Memory B cell (primary cell): ENCODE results near the gene EYS.
"Not testable (repeated sequence)": the region's sequence is repeated elsewhere in the genome, so short reads cannot be mapped to it uniquely, and the experiment has no call there.

Source experiments
- ATAC-seq: fragments of 150-1000 bp; cut with Tn5 transposase; 2 replicates; pipeline ENCODE4 v1.10.0; 2021; ENCODE audit warnings: low read depth, mild to moderate bottlenecking, moderate library complexity
- DNase-seq, 2 donors: peaks; one replicate each; pipeline ENCODE4 v3.0.0; 2022; ENCODE audit warnings: low spot score in 2 of 2
- H3K27ac Mint-ChIP-seq: one replicate; pipeline ENCODE4 v1.8.0; 2022; ENCODE audit warnings: mild to moderate bottlenecking, moderate library complexity, mixed read lengths
- H3K27me3 Mint-ChIP-seq: one replicate; pipeline ENCODE4 v1.8.0; 2022; ENCODE audit warnings: mixed read lengths
- H3K36me3 Mint-ChIP-seq: one replicate; pipeline ENCODE4 v1.8.0; 2022; ENCODE audit warnings: mild to moderate bottlenecking, mixed read lengths
- H3K4me1 Mint-ChIP-seq: one replicate; pipeline ENCODE4 v1.8.0; 2022; ENCODE audit warnings: mixed read lengths
- H3K4me3 Mint-ChIP-seq: one replicate; pipeline ENCODE4 v1.8.0; 2022; ENCODE audit warnings: mild to moderate bottlenecking, moderate library complexity, mixed read lengths
- H3K9me3 Mint-ChIP-seq: one replicate; pipeline ENCODE4 v1.8.0; 2022; ENCODE audit warnings: mixed read lengths

Gene EYS

GRCh38 chr6:64479134-64479533, 1227.9 kb downstream of the EYS start:
- H3K9me3 Mint-ChIP-seq: peaks cover 2% of the 10 kb centered on the region
- H3K4me3 Mint-ChIP-seq: no peak overlapping the region
- DNase-seq (no peak), ATAC-seq (no peak)
- H3K27ac Mint-ChIP-seq: no peak overlapping the region
- H3K4me1 Mint-ChIP-seq: no peaks in the 10 kb centered on the region
- no peaks in the 10 kb centered on the region for H3K27me3 Mint-ChIP-seq
- no peaks in the 10 kb centered on the region for H3K36me3 Mint-ChIP-seq

GRCh38 chr6:64477391-64477790, 1229.6 kb downstream of the EYS start:
- Mint-ChIP-seq H3K27me3 (no peaks in the 10 kb centered on the region), H3K9me3 (peaks cover 2% of the 10 kb centered on the region)
- DNase-seq: no peak

GRCh38 chr6:64476935-64477334, 1230.1 kb downstream of the EYS start:
- H3K36me3 Mint-ChIP-seq: no peaks in the 10 kb centered on the region
- ATAC-seq: no peak

More at GRCh38 chr6:64477391-64477790, 1229.6 kb downstream of the EYS start:
- ATAC-seq: no peak
- no peaks in the 10 kb centered on the region for H3K4me1 Mint-ChIP-seq
- no peak overlapping the region for H3K27ac Mint-ChIP-seq
- H3K36me3 Mint-ChIP-seq: no peaks in the 10 kb centered on the region
- no peak overlapping the region for H3K4me3 Mint-ChIP-seq

GRCh38 chr6:64469405-64469804, 1237.6 kb downstream of the EYS start:
- H3K9me3 Mint-ChIP-seq, ATAC-seq, H3K4me1 Mint-ChIP-seq, H3K36me3 Mint-ChIP-seq, DNase-seq, H3K27me3 Mint-ChIP-seq, H3K27ac Mint-ChIP-seq, H3K4me3 Mint-ChIP-seq: not testable (repeated sequence)

More at GRCh38 chr6:64476935-64477334, 1230.1 kb downstream of the EYS start:
- no peak for DNase-seq
- H3K27me3 Mint-ChIP-seq: no peaks in the 10 kb centered on the region
- H3K9me3 Mint-ChIP-seq: peaks cover 2% of the 10 kb centered on the region
- no peak overlapping the region for H3K4me3 Mint-ChIP-seq
- H3K4me1 Mint-ChIP-seq: no peaks in the 10 kb centered on the region
- H3K27ac Mint-ChIP-seq: no peak overlapping the region

- no peak for ATAC-seq
- H3K36me3 Mint-ChIP-seq: no peaks in the 10 kb centered on the region
- H3K9me3 Mint-ChIP-seq: peaks cover 8% of the 10 kb centered on the region
- no peaks in the 10 kb centered on the region for H3K27me3 Mint-ChIP-seq
- no peaks in the 10 kb centered on the region for H3K4me1 Mint-ChIP-seq
- H3K27ac Mint-ChIP-seq: no peak overlapping the region
- no peak for DNase-seq
- H3K4me3 Mint-ChIP-seq: no peak overlapping the region
Measured at GRCh38 chr6:64467656-64468055, 1239.4 kb downstream of the EYS start.

- Mint-ChIP-seq H3K9me3 (peaks cover 4% of the 10 kb centered on the region), H3K27me3 (no peaks in the 10 kb centered on the region), H3K4me3 (no peak overlapping the region), H3K27ac (no peak overlapping the region), H3K4me1 (no peaks in the 10 kb centered on the region), H3K36me3 (no peaks in the 10 kb centered on the region)
- DNase-seq (no peak), ATAC-seq (no peak)
Measured at GRCh38 chr6:64459411-64459944, 1247.5 kb downstream of the EYS start.

- DNase-seq, H3K4me1 Mint-ChIP-seq, ATAC-seq, H3K27me3 Mint-ChIP-seq, H3K4me3 Mint-ChIP-seq, H3K36me3 Mint-ChIP-seq, H3K27ac Mint-ChIP-seq: not testable (repeated sequence)
- H3K9me3 Mint-ChIP-seq: peaks cover 12% of the 10 kb centered on the region
Measured at GRCh38 chr6:64448101-64448500, 1258.9 kb downstream of the EYS start.

GRCh38 chr6:64445038-64445437, 1262.0 kb downstream of the EYS start:
- Mint-ChIP-seq H3K27ac (no peak overlapping the region), H3K27me3 (no peaks in the 10 kb centered on the region), H3K4me3 (no peak overlapping the region), H3K4me1 (no peaks in the 10 kb centered on the region), H3K9me3 (peaks cover 8% of the 10 kb centered on the region), H3K36me3 (no peaks in the 10 kb centered on the region)
- DNase-seq (no peak), ATAC-seq (no peak)

- Mint-ChIP-seq H3K27ac (no peak overlapping the region), H3K4me3 (no peak overlapping the region), H3K36me3 (no peaks in the 10 kb centered on the region), H3K4me1 (no peaks in the 10 kb centered on the region), H3K27me3 (no peaks in the 10 kb centered on the region), H3K9me3 (no peaks in the 10 kb centered on the region)
- ATAC-seq: no peak
- DNase-seq: no peak
Measured at GRCh38 chr6:64439274-64439673, 1267.8 kb downstream of the EYS start.

- H3K36me3 Mint-ChIP-seq: no peaks in the 10 kb centered on the region
- no peaks in the 10 kb centered on the region for H3K9me3 Mint-ChIP-seq
- DNase-seq (no peak), ATAC-seq (no peak)
- no peak overlapping the region for H3K4me3 Mint-ChIP-seq
- no peak overlapping the region for H3K27ac Mint-ChIP-seq
- no peaks in the 10 kb centered on the region for H3K27me3 Mint-ChIP-seq
- H3K4me1 Mint-ChIP-seq: no peaks in the 10 kb centered on the region
Measured at GRCh38 chr6:64437996-64438395, 1269.0 kb downstream of the EYS start.

- ATAC-seq (no peak), DNase-seq (no peak)
- H3K4me1 Mint-ChIP-seq: no peaks in the 10 kb centered on the region
- no peak overlapping the region for H3K4me3 Mint-ChIP-seq
- H3K9me3 Mint-ChIP-seq: peaks cover 3% of the 10 kb centered on the region
- H3K27me3 Mint-ChIP-seq: no peaks in the 10 kb centered on the region
- no peaks in the 10 kb centered on the region for H3K36me3 Mint-ChIP-seq
- no peak overlapping the region for H3K27ac Mint-ChIP-seq
Measured at GRCh38 chr6:64429926-64430325, 1277.1 kb downstream of the EYS start.

- DNase-seq (no peak), ATAC-seq (no peak)
- Mint-ChIP-seq H3K27ac (no peak overlapping the region), H3K4me1 (no peaks in the 10 kb centered on the region), H3K36me3 (no peaks in the 10 kb centered on the region), H3K4me3 (no peak overlapping the region), H3K9me3 (peaks cover 5% of the 10 kb centered on the region), H3K27me3 (no peaks in the 10 kb centered on the region)
Measured at GRCh38 chr6:64428186-64428585, 1278.8 kb downstream of the EYS start.

- H3K27me3 Mint-ChIP-seq: no peaks in the 10 kb centered on the region
- no peak overlapping the region for H3K27ac Mint-ChIP-seq
- H3K36me3 Mint-ChIP-seq: no peaks in the 10 kb centered on the region
- DNase-seq: no peak
- H3K4me3 Mint-ChIP-seq: no peak overlapping the region
- no peaks in the 10 kb centered on the region for H3K4me1 Mint-ChIP-seq
- peaks cover 4% of the 10 kb centered on the region for H3K9me3 Mint-ChIP-seq
- ATAC-seq: no peak
Measured at GRCh38 chr6:64415926-64416325, 1291.1 kb downstream of the EYS start.

GRCh38 chr6:64411226-64411625, 1295.8 kb downstream of the EYS start:
- no peaks in the 10 kb centered on the region for H3K27me3 Mint-ChIP-seq
- H3K4me3 Mint-ChIP-seq: no peak overlapping the region
- no peak for DNase-seq
- no peak overlapping the region for H3K27ac Mint-ChIP-seq
- no peaks in the 10 kb centered on the region for H3K36me3 Mint-ChIP-seq
- no peaks in the 10 kb centered on the region for H3K4me1 Mint-ChIP-seq
- peaks cover 1% of the 10 kb centered on the region for H3K9me3 Mint-ChIP-seq
- ATAC-seq: no peak

- Mint-ChIP-seq H3K36me3 (no peaks in the 10 kb centered on the region), H3K27me3 (no peaks in the 10 kb centered on the region), H3K4me1 (no peaks in the 10 kb centered on the region), H3K4me3 (no peak overlapping the region), H3K9me3 (peaks cover 1% of the 10 kb centered on the region), H3K27ac (no peak overlapping the region)
- DNase-seq (no peak), ATAC-seq (no peak)
Measured at GRCh38 chr6:64409948-64410347, 1297.1 kb downstream of the EYS start.
